ENCODE data around the gene C19orf12. TPM values are rescaled to one million over a fixed set of nuclear protein-coding genes. Genes with fewer than 3 reads are reported as not detected.
A peak's percentile ranks its signal among the peaks of the same experiment; 100 is the strongest.

Gene C19orf12
- polyA plus RNA-seq = 77.0 and 83.8 TPM in 2 replicates
- 57.2 and 60.9 TPM in 2 replicates for polyA minus RNA-seq

GRCh38 chr19:29714953-29715700 is at the start of gene C19orf12:
C19orf12 (minus strand) TSS chr19:29715261; CDS start chr19:29708413, 6,848 bp downstream.
- H3K9me3 ChIP-seq (ENCODE audit: low read length) = no peaks in the 10 kb centered on the region
- no peaks in the 10 kb centered on the region for H3K9me2 ChIP-seq (ENCODE audit: insufficient read depth, low read length)
- H3K36me3 ChIP-seq (ENCODE audit: insufficient read depth, low read length) = no peaks in the 10 kb centered on the region
- TF ChIP-seq CTCF (IDR thresholded peaks at IDR 0.05; ENCODE audit: poor library complexity, severe bottlenecking) (no peak), SMC3 (conservative IDR thresholded peaks at IDR 0.05; ENCODE audit: poor library complexity) (peak; percentile 16), EP300 (conservative IDR thresholded peaks at IDR 0.05; ENCODE audit: poor library complexity, severe bottlenecking) (no peak), TAF1 (IDR thresholded peaks at IDR 0.05; ENCODE audit: low read depth) (no peak), MXI1 (conservative IDR thresholded peaks at IDR 0.05; ENCODE audit: poor library complexity, severe bottlenecking) (peak; percentile 87), POLR2AphosphoS5 (IDR thresholded peaks at IDR 0.05) (peak; percentile 61), REST (IDR thresholded peaks at IDR 0.05; ENCODE audit: borderline replicate concordance) (peak; percentile 41), RAD21 (conservative IDR thresholded peaks at IDR 0.05) (no peak), EZH2 (IDR thresholded peaks at IDR 0.05; ENCODE audit: borderline replicate concordance, insufficient read depth, low read length, poor library complexity, severe bottlenecking) (no peak)
- peak within 1 kb of the TSS; percentile 94 for H2AFZ ChIP-seq (ENCODE audit: low read depth, low read length)
- H3K27me3 ChIP-seq (ENCODE audit: insufficient read depth, low read depth, low read length) = no peaks in the 10 kb centered on the region
- H3K27ac ChIP-seq (ENCODE audit: low read length) = peak within 1 kb of the TSS; percentile 71
- peaks cover 5% of the 10 kb centered on the region for H3F3A ChIP-seq (ENCODE audit: insufficient read depth, low read length, poor library complexity, severe bottlenecking)
- no peaks in the 10 kb centered on the region for H4K20me1 ChIP-seq (ENCODE audit: insufficient read depth)
- peak within 1 kb of the TSS; percentile 78 for H3K4me3 ChIP-seq (ENCODE audit: low read length)
- peaks cover 8% of the 10 kb centered on the region for H3K79me2 ChIP-seq (replicated peaks; ENCODE audit: insufficient read depth, low read length)
- peak within 1 kb of the TSS; percentile 82 for H3K4me2 ChIP-seq (ENCODE audit: low read length)
- H3K9ac ChIP-seq (ENCODE audit: low read length) = peak within 1 kb of the TSS; percentile 85

- Histone ChIP-seq H4K20me1 (ENCODE audit: insufficient read depth) (no peaks in the 10 kb centered on the region), H3K9me2 (ENCODE audit: insufficient read depth, low read length) (no peaks in the 10 kb centered on the region), H2AFZ (ENCODE audit: low read depth, low read length) (no peak overlapping the region), H3K27ac (ENCODE audit: low read length) (no peak overlapping the region), H3K9ac (ENCODE audit: low read length) (no peak overlapping the region), H3F3A (ENCODE audit: insufficient read depth, low read length, poor library complexity, severe bottlenecking) (no peaks in the 10 kb centered on the region), H3K9me3 (ENCODE audit: low read length) (no peaks in the 10 kb centered on the region), H3K79me2 (replicated peaks; ENCODE audit: insufficient read depth, low read length) (no peaks in the 10 kb centered on the region), H3K4me2 (ENCODE audit: low read length) (no peak overlapping the region), H3K4me3 (ENCODE audit: low read length) (no peak overlapping the region), H3K36me3 (ENCODE audit: insufficient read depth, low read length) (no peaks in the 10 kb centered on the region), H3K27me3 (ENCODE audit: insufficient read depth, low read depth, low read length) (no peaks in the 10 kb centered on the region)
- TF ChIP-seq POLR2AphosphoS5 (IDR thresholded peaks at IDR 0.05) (no peak), RAD21 (conservative IDR thresholded peaks at IDR 0.05) (no peak), SMC3 (conservative IDR thresholded peaks at IDR 0.05; ENCODE audit: poor library complexity) (no peak), EP300 (conservative IDR thresholded peaks at IDR 0.05; ENCODE audit: poor library complexity, severe bottlenecking) (no peak), REST (IDR thresholded peaks at IDR 0.05; ENCODE audit: borderline replicate concordance) (no peak), MXI1 (conservative IDR thresholded peaks at IDR 0.05; ENCODE audit: poor library complexity, severe bottlenecking) (no peak), EZH2 (IDR thresholded peaks at IDR 0.05; ENCODE audit: borderline replicate concordance, insufficient read depth, low read length, poor library complexity, severe bottlenecking) (no peak), TAF1 (IDR thresholded peaks at IDR 0.05; ENCODE audit: low read depth) (no peak), CTCF (IDR thresholded peaks at IDR 0.05; ENCODE audit: poor library complexity, severe bottlenecking) (no peak)
Measured at GRCh38 chr19:29764361-29764760, 49.3 kb upstream of the C19orf12 start.

Measured in neural cell (in vitro differentiated cells).